Esophagus muscularis mucosa (tissue), 3 donors: ENCODE measurements around the gene ZNF223.

Source experiments
- POLR2A ChIP-seq: fragments of 450-650 bp; IDR thresholded peaks from one replicate; pipeline ENCODE4 v1.6.1; 2017; ENCODE audit warnings: antibody characterized with exemption, moderate library complexity, mild to moderate bottlenecking, low read depth
- POLR2AphosphoS5 ChIP-seq, 2 donors: sonication (generic); formaldehyde crosslinking; IDR thresholded peaks; one replicate each; pipeline ENCODE4 v1.6.1; 2017; ENCODE audit warnings: antibody characterized with exemption in 2 of 2
- TF ChIP-seq, protein P1 (sequence below), 3 experiments: fragments of 200-600 bp in 2 of 3; fragments of 450-650 bp in 1 of 3; sonication (generic) in 2 of 3; IDR thresholded peaks; one replicate each; pipeline ENCODE4 v1.5.1; 2017 to 2019; ENCODE audit warnings: antibody characterized with exemption in 3 of 3, mild to moderate bottlenecking in 2 of 3, moderate library complexity in 1 of 3

DNA sequence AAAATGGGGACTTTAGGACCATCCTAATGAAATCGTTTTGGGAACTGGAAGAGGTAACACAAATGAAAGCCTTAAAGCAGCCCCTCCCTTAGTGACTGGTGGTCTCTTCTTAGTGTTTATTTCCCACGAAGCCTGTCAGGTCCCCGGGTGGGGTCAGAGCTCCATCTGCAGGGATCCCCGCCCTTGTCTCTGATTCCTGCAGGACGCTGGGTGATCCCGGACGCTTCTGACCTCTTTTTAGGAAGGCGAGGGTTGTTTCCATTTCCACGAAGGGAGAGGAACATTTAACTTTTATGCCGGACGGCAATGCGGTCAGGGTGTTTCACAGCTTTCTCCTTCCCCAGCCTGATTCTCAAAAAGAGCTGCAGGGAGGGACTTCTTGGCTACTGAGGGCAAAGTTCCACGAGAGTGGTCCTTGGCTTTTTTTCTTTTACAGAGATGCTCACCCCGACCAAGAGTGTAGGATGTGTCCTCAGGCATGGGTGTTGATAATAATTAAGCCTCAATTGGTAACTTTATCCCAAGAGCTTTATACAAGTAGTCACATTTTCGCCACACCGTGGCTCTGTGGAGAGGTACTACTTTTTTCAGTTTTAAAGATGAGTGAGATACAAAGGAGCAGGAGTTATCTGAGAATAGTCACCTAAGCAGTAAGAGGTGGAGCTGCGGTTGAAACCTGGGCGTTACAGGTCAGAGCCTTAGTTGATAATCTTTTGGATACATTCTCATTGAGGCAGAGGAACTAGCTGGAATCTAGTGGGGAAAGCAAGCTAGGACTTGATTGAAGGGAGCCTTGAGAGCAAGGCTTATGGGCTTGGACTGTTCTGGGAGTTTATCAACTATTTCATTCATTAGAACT is 20.9 kb downstream of the ZNF223 start:
- no peak for TF ChIP-seq POLR2AphosphoS5 (IDR thresholded peaks at IDR 0.05)
- TF ChIP-seq, protein P1, sequence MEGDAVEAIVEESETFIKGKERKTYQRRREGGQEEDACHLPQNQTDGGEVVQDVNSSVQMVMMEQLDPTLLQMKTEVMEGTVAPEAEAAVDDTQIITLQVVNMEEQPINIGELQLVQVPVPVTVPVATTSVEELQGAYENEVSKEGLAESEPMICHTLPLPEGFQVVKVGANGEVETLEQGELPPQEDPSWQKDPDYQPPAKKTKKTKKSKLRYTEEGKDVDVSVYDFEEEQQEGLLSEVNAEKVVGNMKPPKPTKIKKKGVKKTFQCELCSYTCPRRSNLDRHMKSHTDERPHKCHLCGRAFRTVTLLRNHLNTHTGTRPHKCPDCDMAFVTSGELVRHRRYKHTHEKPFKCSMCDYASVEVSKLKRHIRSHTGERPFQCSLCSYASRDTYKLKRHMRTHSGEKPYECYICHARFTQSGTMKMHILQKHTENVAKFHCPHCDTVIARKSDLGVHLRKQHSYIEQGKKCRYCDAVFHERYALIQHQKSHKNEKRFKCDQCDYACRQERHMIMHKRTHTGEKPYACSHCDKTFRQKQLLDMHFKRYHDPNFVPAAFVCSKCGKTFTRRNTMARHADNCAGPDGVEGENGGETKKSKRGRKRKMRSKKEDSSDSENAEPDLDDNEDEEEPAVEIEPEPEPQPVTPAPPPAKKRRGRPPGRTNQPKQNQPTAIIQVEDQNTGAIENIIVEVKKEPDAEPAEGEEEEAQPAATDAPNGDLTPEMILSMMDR (IDR thresholded peaks at IDR 0.05), result no peak
- TF ChIP-seq POLR2A, result no peak
